Activated CD8-positive, alpha-beta T cell treated with anti-CD3 and anti-CD28 coated beads for 36 hours (primary cell): ENCODE measurements around the gene C1R. TPM values are rescaled to one million over a fixed set of nuclear protein-coding genes. Genes with fewer than 3 reads are reported as not detected.

Source experiments
- ATAC-seq: fragments of 200-7000 bp; cut with Tn5 transposase; one replicate; pipeline ENCODE4 v1.10.0; 2021; ENCODE audit warnings: mild to moderate bottlenecking, moderate library complexity
- CTCF ChIA-PET: fragments of 350-600 bp; sonication (Branson Sonifier 250); formaldehyde crosslinking; loops from one replicate; lab custom pipeline; 2021; ENCODE audit warnings: antibody characterized with exemption; lab: Charles Lee
- POLR2A ChIA-PET: fragments of 350-600 bp; sonication (Branson Sonifier 250); formaldehyde crosslinking; loops from one replicate; lab custom pipeline; 2021; ENCODE audit warnings: antibody characterized with exemption; lab: Charles Lee
- DNase-seq: peaks from one replicate; pipeline ENCODE4 v3.0.0-alpha.2; 2020
- H3K27ac Mint-ChIP-seq: one replicate; pipeline ENCODE4 v1.8.0; 2021; ENCODE audit warnings: mild to moderate bottlenecking, mixed read lengths
- H3K27me3 Mint-ChIP-seq: one replicate; pipeline ENCODE4 v1.8.0; 2021; ENCODE audit warnings: mixed read lengths
- H3K36me3 Mint-ChIP-seq: one replicate; pipeline ENCODE4 v1.8.0; 2021; ENCODE audit warnings: low read depth, mixed read lengths
- H3K4me1 Mint-ChIP-seq: one replicate; pipeline ENCODE4 v1.8.0; 2021; ENCODE audit warnings: low read depth, mixed read lengths
- H3K4me3 Mint-ChIP-seq: one replicate; pipeline ENCODE4 v1.8.0; 2021; ENCODE audit warnings: mild to moderate bottlenecking, moderate library complexity, mixed read lengths
- H3K9me3 Mint-ChIP-seq: one replicate; pipeline ENCODE4 v1.8.0; 2021; ENCODE audit warnings: mixed read lengths
- CTCF ChIP-seq: fragments of 200-600 bp; IDR thresholded peaks from one replicate; pipeline ENCODE4 v1.8.0; 2022; ENCODE audit warnings: antibody characterized with exemption, mild to moderate bottlenecking
- intact Hi-C: fragments of 100-400 bp; cut with micrococcal nuclease; formaldehyde crosslinking; loops from one replicate; pipeline ENCODE4 v1.10.0; 2022
- total RNA-seq, 2 experiments: library from RNA; stranded (reverse); gene quantifications; one replicate each; pipeline ENCODE4 v1.2.3, GENCODE V29; 2021

Gene C1R
- total RNA-seq, 2 experiments from 2014 or later: 0.97 to 2.4 TPM

GRCh38 chr12:7072035-7072434 lies 20.2 kb downstream of the C1R start:
- Mint-ChIP-seq H3K4me3 (no peak overlapping the region), H3K27me3 (no peaks in the 10 kb centered on the region), H3K9me3 (no peaks in the 10 kb centered on the region), H3K27ac (no peak overlapping the region), H3K4me1 (no peaks in the 10 kb centered on the region), H3K36me3 (no peaks in the 10 kb centered on the region)
- DNase-seq (no peak), ATAC-seq (no peak)
- intact Hi-C loops: no loop called here
- ChIA-PET POLR2A (no interaction called here), CTCF (interaction anchor here (1.9 kb wide), 1 partner anchor 21 kb away, joined by 6 read pairs; no protein-coding TSS in a partner anchor)
- TF ChIP-seq CTCF: no peak

GRCh38 chr12:7069386-7069785 lies 22.9 kb downstream of the C1R start:
- no peak for TF ChIP-seq CTCF
- H3K4me1 Mint-ChIP-seq: no peaks in the 10 kb centered on the region
- DNase-seq (no peak), ATAC-seq (no peak)
- H3K9me3 Mint-ChIP-seq: no peaks in the 10 kb centered on the region
- no peak overlapping the region for H3K4me3 Mint-ChIP-seq
- H3K36me3 Mint-ChIP-seq: no peaks in the 10 kb centered on the region
- intact Hi-C loops: no loop called here
- CTCF ChIA-PET: no interaction called here
- H3K27ac Mint-ChIP-seq: no peak overlapping the region
- POLR2A ChIA-PET: no interaction called here
- no peaks in the 10 kb centered on the region for H3K27me3 Mint-ChIP-seq

GRCh38 chr12:7068994-7069346 lies 23.3 kb downstream of the C1R start:
- no peak for TF ChIP-seq CTCF
- POLR2A ChIA-PET: interaction anchor here (0.6 kb wide), 1 partner anchor 65 kb away, joined by 3 read pairs; no protein-coding TSS in a partner anchor
- no peak for ATAC-seq
- Mint-ChIP-seq H3K36me3 (no peaks in the 10 kb centered on the region), H3K4me3 (no peak overlapping the region), H3K4me1 (no peaks in the 10 kb centered on the region), H3K27ac (no peak overlapping the region), H3K9me3 (no peaks in the 10 kb centered on the region), H3K27me3 (no peaks in the 10 kb centered on the region)
- CTCF ChIA-PET: interaction anchor here (0.8 to 0.9 kb wide), 2 partner anchors 39 to 44 kb away, joined by 3 read pairs; no protein-coding TSS in a partner anchor
- intact Hi-C loops: no loop called here
- no peak for DNase-seq

- CTCF ChIA-PET: interaction anchor here (0.8 to 0.9 kb wide), 2 partner anchors 40 to 44 kb away, joined by 3 read pairs; no protein-coding TSS in a partner anchor
- Mint-ChIP-seq H3K36me3 (no peaks in the 10 kb centered on the region), H3K27me3 (no peaks in the 10 kb centered on the region), H3K27ac (no peak overlapping the region), H3K4me1 (no peaks in the 10 kb centered on the region), H3K4me3 (no peak overlapping the region), H3K9me3 (no peaks in the 10 kb centered on the region)
- POLR2A ChIA-PET: interaction anchor here (0.6 to 1.0 kb wide), 2 partner anchors 23 to 64 kb away, joined by 3 to 4 read pairs; no protein-coding TSS in a partner anchor
- intact Hi-C loops: no loop called here
- ATAC-seq (no peak), DNase-seq (no peak)
- no peak for TF ChIP-seq CTCF
Measured at GRCh38 chr12:7068240-7068993, 23.8 kb downstream of the C1R start.

- no peaks in the 10 kb centered on the region for H3K27me3 Mint-ChIP-seq
- DNase-seq (no peak), ATAC-seq (no peak)
- H3K27ac Mint-ChIP-seq: no peak overlapping the region
- intact Hi-C loops: no loop called here
- H3K4me3 Mint-ChIP-seq: no peak overlapping the region
- CTCF ChIA-PET: interaction anchor here (0.7 kb wide), 1 partner anchor 49 kb away, joined by 3 read pairs; the partner anchor contains the start of gene LPCAT3
- H3K4me1 Mint-ChIP-seq: no peaks in the 10 kb centered on the region
- TF ChIP-seq CTCF: no peak
- H3K36me3 Mint-ChIP-seq: no peaks in the 10 kb centered on the region
- POLR2A ChIA-PET: interaction anchor here (1.0 kb wide), 1 partner anchor 24 kb away, joined by 4 read pairs; no protein-coding TSS in a partner anchor
- H3K9me3 Mint-ChIP-seq: no peaks in the 10 kb centered on the region
Measured at GRCh38 chr12:7067096-7067495, 25.1 kb downstream of the C1R start.
